HL-60 (cell line): ENCODE measurements around the gene TENT4B.

Experiments used
- DNase-seq, 2 experiments: peaks; one replicate each; pipeline ENCODE4 v3.0.0-alpha.2; 2010 to 2020; ENCODE audit warnings: low read depth in 1 of 2, low spot score in 1 of 2
- H3K27ac ChIP-seq: fragments of 250-450 bp; sonication (Bioruptor Pico); replicated peaks from 2 replicates; pipeline ENCODE4 v1.5.1; 2020; ENCODE audit warnings: mild to moderate bottlenecking, moderate library complexity
- H3K27me3 ChIP-seq: fragments of 250-450 bp; sonication (Bioruptor Pico); 2 replicates; pipeline ENCODE4 v1.5.1; 2021; ENCODE audit warnings: mild to moderate bottlenecking, moderate library complexity; ENCODE audit not compliant: insufficient read depth, poor library complexity, severe bottlenecking
- H3K4me3 ChIP-seq: replicated peaks from 2 replicates; pipeline ENCODE4 v1.5.1; 2011; ENCODE audit warnings: mild to moderate bottlenecking, control low read depth, low read length; ENCODE audit not compliant: insufficient read depth
- GABPA ChIP-seq: IDR thresholded peaks from 2 replicates; pipeline ENCODE4 v1.6.1; 2012; ENCODE audit warnings: low read depth
- POLR2AphosphoS5 ChIP-seq: IDR thresholded peaks from 2 replicates; pipeline ENCODE4 v1.6.1; 2012; ENCODE audit warnings: low read depth
- SPI1 ChIP-seq: IDR thresholded peaks from 2 replicates; pipeline ENCODE4 v1.6.1; 2012; ENCODE audit warnings: low read depth, mild to moderate bottlenecking, borderline replicate concordance
- TF ChIP-seq, protein P1 (sequence below): IDR thresholded peaks from one replicate; pipeline ENCODE4 v1.5.1; 2011; ENCODE audit warnings: low read length, control low read depth, inconsistent platforms; ENCODE audit not compliant: insufficient read depth
- TF ChIP-seq, protein P2 (sequence below): IDR thresholded peaks from 2 replicates; pipeline ENCODE4 v1.6.1; 2012; ENCODE audit warnings: low read depth; ENCODE audit not compliant: insufficient replicate concordance

TENT4B gene

DNA sequence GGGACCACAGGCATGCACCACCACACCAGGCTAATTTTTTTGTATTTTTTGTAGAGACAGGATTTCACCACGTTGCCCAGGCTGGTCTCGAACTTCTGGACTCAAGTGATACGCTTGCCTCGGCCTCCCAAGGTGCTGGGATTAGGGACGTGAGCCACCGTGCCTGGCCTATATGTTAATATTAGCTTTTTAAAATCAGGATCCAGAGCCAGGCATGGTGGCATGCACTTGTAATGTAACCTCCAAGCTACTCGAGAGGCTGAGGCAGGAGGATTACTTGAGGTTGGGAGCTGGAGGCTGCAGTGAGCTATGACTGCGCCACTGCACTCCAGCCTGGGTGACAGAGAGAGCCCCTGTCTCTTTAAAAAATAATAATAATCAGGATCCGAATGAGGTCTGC lies 104.8 kb downstream of the TENT4B start:
- no peak for DNase-seq
- no peak overlapping the region for H3K4me3 ChIP-seq
- H3K27ac ChIP-seq, result no peak overlapping the region
- no peaks in the 10 kb centered on the region for H3K27me3 ChIP-seq
- TF ChIP-seq GABPA, result no peak
- TF ChIP-seq SPI1, result no peak
- TF ChIP-seq, protein P1, sequence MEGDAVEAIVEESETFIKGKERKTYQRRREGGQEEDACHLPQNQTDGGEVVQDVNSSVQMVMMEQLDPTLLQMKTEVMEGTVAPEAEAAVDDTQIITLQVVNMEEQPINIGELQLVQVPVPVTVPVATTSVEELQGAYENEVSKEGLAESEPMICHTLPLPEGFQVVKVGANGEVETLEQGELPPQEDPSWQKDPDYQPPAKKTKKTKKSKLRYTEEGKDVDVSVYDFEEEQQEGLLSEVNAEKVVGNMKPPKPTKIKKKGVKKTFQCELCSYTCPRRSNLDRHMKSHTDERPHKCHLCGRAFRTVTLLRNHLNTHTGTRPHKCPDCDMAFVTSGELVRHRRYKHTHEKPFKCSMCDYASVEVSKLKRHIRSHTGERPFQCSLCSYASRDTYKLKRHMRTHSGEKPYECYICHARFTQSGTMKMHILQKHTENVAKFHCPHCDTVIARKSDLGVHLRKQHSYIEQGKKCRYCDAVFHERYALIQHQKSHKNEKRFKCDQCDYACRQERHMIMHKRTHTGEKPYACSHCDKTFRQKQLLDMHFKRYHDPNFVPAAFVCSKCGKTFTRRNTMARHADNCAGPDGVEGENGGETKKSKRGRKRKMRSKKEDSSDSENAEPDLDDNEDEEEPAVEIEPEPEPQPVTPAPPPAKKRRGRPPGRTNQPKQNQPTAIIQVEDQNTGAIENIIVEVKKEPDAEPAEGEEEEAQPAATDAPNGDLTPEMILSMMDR, result no peak
- TF ChIP-seq POLR2AphosphoS5, result no peak
- TF ChIP-seq, protein P2, sequence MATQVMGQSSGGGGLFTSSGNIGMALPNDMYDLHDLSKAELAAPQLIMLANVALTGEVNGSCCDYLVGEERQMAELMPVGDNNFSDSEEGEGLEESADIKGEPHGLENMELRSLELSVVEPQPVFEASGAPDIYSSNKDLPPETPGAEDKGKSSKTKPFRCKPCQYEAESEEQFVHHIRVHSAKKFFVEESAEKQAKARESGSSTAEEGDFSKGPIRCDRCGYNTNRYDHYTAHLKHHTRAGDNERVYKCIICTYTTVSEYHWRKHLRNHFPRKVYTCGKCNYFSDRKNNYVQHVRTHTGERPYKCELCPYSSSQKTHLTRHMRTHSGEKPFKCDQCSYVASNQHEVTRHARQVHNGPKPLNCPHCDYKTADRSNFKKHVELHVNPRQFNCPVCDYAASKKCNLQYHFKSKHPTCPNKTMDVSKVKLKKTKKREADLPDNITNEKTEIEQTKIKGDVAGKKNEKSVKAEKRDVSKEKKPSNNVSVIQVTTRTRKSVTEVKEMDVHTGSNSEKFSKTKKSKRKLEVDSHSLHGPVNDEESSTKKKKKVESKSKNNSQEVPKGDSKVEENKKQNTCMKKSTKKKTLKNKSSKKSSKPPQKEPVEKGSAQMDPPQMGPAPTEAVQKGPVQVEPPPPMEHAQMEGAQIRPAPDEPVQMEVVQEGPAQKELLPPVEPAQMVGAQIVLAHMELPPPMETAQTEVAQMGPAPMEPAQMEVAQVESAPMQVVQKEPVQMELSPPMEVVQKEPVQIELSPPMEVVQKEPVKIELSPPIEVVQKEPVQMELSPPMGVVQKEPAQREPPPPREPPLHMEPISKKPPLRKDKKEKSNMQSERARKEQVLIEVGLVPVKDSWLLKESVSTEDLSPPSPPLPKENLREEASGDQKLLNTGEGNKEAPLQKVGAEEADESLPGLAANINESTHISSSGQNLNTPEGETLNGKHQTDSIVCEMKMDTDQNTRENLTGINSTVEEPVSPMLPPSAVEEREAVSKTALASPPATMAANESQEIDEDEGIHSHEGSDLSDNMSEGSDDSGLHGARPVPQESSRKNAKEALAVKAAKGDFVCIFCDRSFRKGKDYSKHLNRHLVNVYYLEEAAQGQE, result no peak

DNA sequence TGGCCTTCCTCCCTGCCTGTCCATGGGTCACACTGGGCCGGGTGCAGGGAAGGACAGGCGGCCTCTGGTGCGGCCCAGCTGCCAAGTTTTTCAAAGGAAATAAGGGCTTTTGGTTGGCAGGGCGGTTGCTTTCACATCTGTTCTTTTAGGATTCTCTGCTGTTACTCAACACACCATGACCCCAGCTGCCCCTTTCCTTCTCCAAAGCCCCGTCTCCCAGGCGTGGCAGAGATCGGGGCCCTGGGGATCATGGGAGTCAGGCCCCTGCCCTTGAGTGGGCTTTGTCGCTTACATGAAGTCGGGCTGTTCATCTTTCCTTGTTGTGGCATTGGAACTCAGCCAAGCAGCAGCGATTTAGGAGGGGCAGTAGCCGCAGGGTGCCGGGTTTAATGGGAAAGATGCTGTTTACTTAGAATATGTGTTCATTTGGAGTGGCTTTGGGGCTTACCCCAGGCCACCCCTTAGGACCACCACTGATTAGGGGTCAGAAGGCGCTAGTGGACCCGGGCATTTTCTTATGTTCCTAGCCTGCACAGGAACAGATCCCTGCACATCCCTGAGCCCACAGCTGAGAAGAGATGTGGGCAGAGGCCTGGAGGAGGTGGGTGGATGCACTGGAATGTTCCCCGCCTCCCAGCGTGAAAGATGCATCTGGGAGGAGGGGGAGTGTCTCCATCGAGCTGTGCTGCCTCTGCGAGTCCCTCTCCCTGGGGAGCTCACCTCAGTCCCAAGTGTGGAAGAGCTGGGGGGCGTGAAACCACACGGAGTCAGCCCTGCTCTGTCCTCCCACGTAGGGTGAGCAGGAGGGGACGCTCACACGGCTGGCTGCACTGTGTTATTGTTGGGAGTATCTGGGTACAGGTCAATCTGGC lies 106.5 kb downstream of the TENT4B start:
- H3K27me3 ChIP-seq, result no peaks in the 10 kb centered on the region
- no peak overlapping the region for H3K4me3 ChIP-seq
- no peak for TF ChIP-seq SPI1
- TF ChIP-seq POLR2AphosphoS5, result no peak
- TF ChIP-seq, protein P1, result no peak
- TF ChIP-seq GABPA, result no peak
- TF ChIP-seq, protein P2, result no peak
- DNase-seq, result no peak
- no peak overlapping the region for H3K27ac ChIP-seq

GRCh38 chr16:50260206-50261159 lies 107.4 kb downstream of the TENT4B start:
- TF ChIP-seq, protein P1, result no peak
- TF ChIP-seq GABPA (no peak), POLR2AphosphoS5 (no peak), SPI1 (no peak)
- TF ChIP-seq, protein P2, result no peak
- Histone ChIP-seq H3K27me3 (no peaks in the 10 kb centered on the region), H3K4me3 (no peak overlapping the region), H3K27ac (no peak overlapping the region)
- no peak for DNase-seq
